ENCODE measurements around the gene RASA3. TPM values are rescaled to one million over a fixed set of nuclear protein-coding genes. Genes with fewer than 3 reads are reported as not detected.

Gene RASA3
- polyA plus RNA-seq, 3 donors, result 9.0 to 32.6 (median 16.6) TPM

DNA sequence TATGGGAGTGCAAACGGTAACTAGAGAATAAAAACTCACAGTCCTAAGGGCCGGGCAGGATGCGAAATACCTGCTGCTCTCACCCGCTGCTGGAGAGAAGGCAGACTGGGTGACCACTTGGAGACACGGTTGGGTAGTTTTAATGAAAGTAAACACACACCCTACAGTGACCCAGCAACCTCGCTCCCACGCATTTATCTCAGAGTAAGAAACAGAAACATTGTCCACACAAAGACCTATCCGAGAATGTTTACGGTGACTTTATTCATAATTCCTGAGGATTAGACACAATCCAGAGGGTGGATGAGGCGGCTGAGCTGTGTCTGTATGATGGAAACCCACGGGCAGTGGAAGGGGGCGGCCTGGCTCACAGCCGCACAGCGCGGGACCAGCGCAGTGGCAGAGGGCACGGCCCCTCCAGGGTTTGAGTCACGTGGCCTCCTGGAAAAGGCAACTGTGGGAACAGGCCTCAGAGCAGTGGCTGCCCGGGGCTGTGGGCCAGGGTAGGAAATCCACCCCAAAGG lies 85.0 kb downstream of the RASA3 start:
- Histone ChIP-seq H3K4me3 (replicated peaks in 1 of 3; ENCODE audit: low read depth in 2 of 3, low read length in 3 of 3) (no peak overlapping the region), H3K27me3 (ENCODE audit: control insufficient read depth in 2 of 2, insufficient read depth in 2 of 2, low read length in 2 of 2) (no peaks in the 10 kb centered on the region), H3K36me3 (replicated peaks in 1 of 2; ENCODE audit: control insufficient read depth in 1 of 2, insufficient read depth in 2 of 2, low read length in 2 of 2) (peaks cover 26 to 56% of the 10 kb centered on the region in 2 donors), H3K9ac (ENCODE audit: insufficient read depth, low read length, poor library complexity, severe bottlenecking) (no peak overlapping the region), H2AFZ (ENCODE audit: insufficient read depth, low read depth, low read length, poor library complexity, severe bottlenecking) (no peak overlapping the region), H3K9me3 (replicated peaks in 1 of 2; ENCODE audit: control insufficient read depth in 1 of 2, insufficient read depth in 1 of 2, low read length in 2 of 2) (no peaks in the 10 kb centered on the region), H4K20me1 (ENCODE audit: insufficient read depth, low read length) (peaks cover 89% of the 10 kb centered on the region), H3K4me2 (replicated peaks; ENCODE audit: extremely low read depth, low read length, poor library complexity, severe bottlenecking) (no peak overlapping the region), H3K27ac (ENCODE audit: low read depth in 1 of 2, low read length in 2 of 2) (no peak overlapping the region), H3K4me1 (ENCODE audit: control insufficient read depth in 1 of 2, insufficient read depth in 2 of 2, low read length in 2 of 2) (peaks cover 30 to 44% of the 10 kb centered on the region in 2 donors), H3K79me2 (ENCODE audit: insufficient read depth, low read length) (peaks cover 40% of the 10 kb centered on the region)
- peaks cover 55% of the 10 kb centered on the region for H3K4me1 Mint-ChIP-seq
- TF ChIP-seq, protein P1, sequence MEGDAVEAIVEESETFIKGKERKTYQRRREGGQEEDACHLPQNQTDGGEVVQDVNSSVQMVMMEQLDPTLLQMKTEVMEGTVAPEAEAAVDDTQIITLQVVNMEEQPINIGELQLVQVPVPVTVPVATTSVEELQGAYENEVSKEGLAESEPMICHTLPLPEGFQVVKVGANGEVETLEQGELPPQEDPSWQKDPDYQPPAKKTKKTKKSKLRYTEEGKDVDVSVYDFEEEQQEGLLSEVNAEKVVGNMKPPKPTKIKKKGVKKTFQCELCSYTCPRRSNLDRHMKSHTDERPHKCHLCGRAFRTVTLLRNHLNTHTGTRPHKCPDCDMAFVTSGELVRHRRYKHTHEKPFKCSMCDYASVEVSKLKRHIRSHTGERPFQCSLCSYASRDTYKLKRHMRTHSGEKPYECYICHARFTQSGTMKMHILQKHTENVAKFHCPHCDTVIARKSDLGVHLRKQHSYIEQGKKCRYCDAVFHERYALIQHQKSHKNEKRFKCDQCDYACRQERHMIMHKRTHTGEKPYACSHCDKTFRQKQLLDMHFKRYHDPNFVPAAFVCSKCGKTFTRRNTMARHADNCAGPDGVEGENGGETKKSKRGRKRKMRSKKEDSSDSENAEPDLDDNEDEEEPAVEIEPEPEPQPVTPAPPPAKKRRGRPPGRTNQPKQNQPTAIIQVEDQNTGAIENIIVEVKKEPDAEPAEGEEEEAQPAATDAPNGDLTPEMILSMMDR (IDR thresholded peaks at IDR 0.05), result no peak
- peaks cover 0 to 2% (median 0%) of the 10 kb centered on the region in 7 donors for H3K9me3 Mint-ChIP-seq
- intact Hi-C loops (cut with micrococcal nuclease), result no loop called here
- H3K27me3 Mint-ChIP-seq (ENCODE audit: low read depth in 3 of 3), result peaks cover 0 to 4% (median 1%) of the 10 kb centered on the region in 3 donors
- no peak overlapping the region for H3K4me3 Mint-ChIP-seq
- no peak for DNase-seq
- H3K36me3 Mint-ChIP-seq, result peaks cover 64 to 72% of the 10 kb centered on the region in 2 donors
- H3K27ac Mint-ChIP-seq, result peak overlapping the region in 1 of 7 donors; percentile 5
- WGBS (ENCODE audit: insufficient coverage), result 94% methylated on average over 9 of the region's 19 CpGs

DNA sequence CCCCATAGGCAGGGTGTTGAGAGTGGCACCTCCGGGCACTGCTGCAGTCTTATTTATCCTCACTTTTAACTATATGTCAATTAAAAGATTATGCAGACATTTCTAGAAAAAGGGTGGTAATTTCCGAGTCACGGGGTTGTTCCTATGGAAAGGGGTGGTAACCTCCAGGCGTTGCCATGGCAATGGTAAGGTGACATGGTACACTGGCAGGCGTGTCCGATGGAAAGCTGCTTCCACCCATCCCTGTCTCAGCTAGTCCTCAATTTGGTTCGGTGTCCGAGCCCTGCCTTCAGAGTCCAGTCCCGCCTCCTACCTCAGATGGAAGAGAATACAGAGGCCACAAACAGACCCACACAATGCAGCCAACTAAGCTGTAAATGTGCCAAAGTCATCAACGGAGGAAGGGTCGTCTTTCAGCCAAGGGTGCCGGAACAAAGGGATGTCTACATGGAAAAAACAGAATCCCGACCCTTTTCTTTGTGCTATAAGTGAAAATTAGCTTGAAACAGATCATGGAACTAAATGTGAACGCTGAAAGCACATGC lies 85.9 kb downstream of the RASA3 start:
- H3K27me3 ChIP-seq (ENCODE audit: control insufficient read depth in 2 of 2, insufficient read depth in 2 of 2, low read length in 2 of 2), result no peaks in the 10 kb centered on the region
- peaks cover 89% of the 10 kb centered on the region for H4K20me1 ChIP-seq (ENCODE audit: insufficient read depth, low read length)
- H3K27ac Mint-ChIP-seq, result peak overlapping the region in 1 of 7 donors; percentile 18
- no peak overlapping the region for H3K9ac ChIP-seq (ENCODE audit: insufficient read depth, low read length, poor library complexity, severe bottlenecking)
- H3K79me2 ChIP-seq (ENCODE audit: insufficient read depth, low read length), result peaks cover 49% of the 10 kb centered on the region
- no peak overlapping the region for H3K4me3 ChIP-seq (replicated peaks in 1 of 3; ENCODE audit: low read depth in 2 of 3, low read length in 3 of 3)
- peaks cover 0 to 4% (median 1%) of the 10 kb centered on the region in 3 donors for H3K27me3 Mint-ChIP-seq (ENCODE audit: low read depth in 3 of 3)
- whole genome bisulfite sequencing (ENCODE audit: insufficient coverage), result 100% methylated on average over 6 of the region's 14 CpGs
- H3K4me1 ChIP-seq (ENCODE audit: control insufficient read depth in 1 of 2, insufficient read depth in 2 of 2, low read length in 2 of 2), result peaks cover 30 to 38% of the 10 kb centered on the region in 2 donors
- no peak overlapping the region for H3K4me3 Mint-ChIP-seq
- H3K36me3 ChIP-seq (replicated peaks in 1 of 2; ENCODE audit: control insufficient read depth in 1 of 2, insufficient read depth in 2 of 2, low read length in 2 of 2), result peaks cover 29 to 59% of the 10 kb centered on the region in 2 donors
- H3K9me3 Mint-ChIP-seq, result peaks cover 0 to 2% (median 0%) of the 10 kb centered on the region in 7 donors
- intact Hi-C loops (cut with micrococcal nuclease), result no loop called here
- peaks cover 65 to 75% of the 10 kb centered on the region in 2 donors for H3K36me3 Mint-ChIP-seq
- H3K9me3 ChIP-seq (replicated peaks in 1 of 2; ENCODE audit: control insufficient read depth in 1 of 2, insufficient read depth in 1 of 2, low read length in 2 of 2), result no peaks in the 10 kb centered on the region
- H3K4me1 Mint-ChIP-seq, result peaks cover 47% of the 10 kb centered on the region
- no peak overlapping the region for H2AFZ ChIP-seq (ENCODE audit: insufficient read depth, low read depth, low read length, poor library complexity, severe bottlenecking)
- TF ChIP-seq, protein P1 (IDR thresholded peaks at IDR 0.05), result no peak
- no peak for DNase-seq
- H3K4me2 ChIP-seq (replicated peaks; ENCODE audit: extremely low read depth, low read length, poor library complexity, severe bottlenecking), result no peak overlapping the region
- no peak overlapping the region for H3K27ac ChIP-seq (ENCODE audit: low read depth in 1 of 2, low read length in 2 of 2)
